Mesenchymal stem cell (in vitro differentiated cells and primary cell): ENCODE measurements around the gene PLPPR1. TPM values are rescaled to one million over a fixed set of nuclear protein-coding genes. Genes with fewer than 3 reads are reported as not detected.

Source experiments
- DNase-seq: peaks from one replicate; pipeline ENCODE4 v3.0.0-alpha.2; 2013
- H2AFZ ChIP-seq: one replicate; pipeline ENCODE4 v1.6.1; 2013; ENCODE audit warnings: low read depth, mild to moderate bottlenecking, control low read depth, inconsistent platforms, low read length, moderate library complexity
- H2AK5ac ChIP-seq: 2 replicates; pipeline ENCODE4 v1.6.1; 2013; ENCODE audit warnings: low read length, moderate library complexity, mild to moderate bottlenecking, inconsistent platforms; ENCODE audit not compliant: severe bottlenecking
- H2BK120ac ChIP-seq: one replicate; pipeline ENCODE4 v1.6.1; 2013; ENCODE audit warnings: low read depth, mild to moderate bottlenecking, inconsistent platforms, low read length, moderate library complexity
- H2BK12ac ChIP-seq, 2 experiments: one replicate each; pipeline ENCODE4 v1.6.1; 2013; ENCODE audit warnings: inconsistent platforms in 2 of 2, low read length in 2 of 2, mild to moderate bottlenecking in 2 of 2, moderate library complexity in 2 of 2, control low read depth in 1 of 2
- H2BK15ac ChIP-seq: one replicate; pipeline ENCODE4 v1.6.1; 2013; ENCODE audit warnings: mild to moderate bottlenecking, low read depth, inconsistent platforms; ENCODE audit not compliant: poor library complexity, severe bottlenecking
- H2BK5ac ChIP-seq: 2 replicates; pipeline ENCODE4 v1.6.1; 2013; ENCODE audit warnings: low read depth, mild to moderate bottlenecking, low read length, control low read depth, inconsistent platforms; ENCODE audit not compliant: poor library complexity, severe bottlenecking
- H3K14ac ChIP-seq, 2 experiments: one replicate each; pipeline ENCODE4 v1.6.1; 2013; ENCODE audit warnings: inconsistent platforms in 2 of 2, low read length in 2 of 2, control low read depth in 1 of 2, mild to moderate bottlenecking in 1 of 2, moderate library complexity in 1 of 2
- H3K18ac ChIP-seq, 2 experiments: one replicate each; pipeline ENCODE4 v1.6.1; 2013; ENCODE audit warnings: inconsistent platforms in 2 of 2, low read length in 2 of 2, control low read depth in 1 of 2, low read depth in 1 of 2, mild to moderate bottlenecking in 1 of 2
- H3K23ac ChIP-seq, 2 experiments: one replicate each; pipeline ENCODE4 v1.6.1; 2013; ENCODE audit warnings: inconsistent platforms in 2 of 2, low read length in 2 of 2, mild to moderate bottlenecking in 2 of 2, moderate library complexity in 2 of 2, control low read depth in 1 of 2
- H3K27ac ChIP-seq: 2 replicates; pipeline ENCODE4 v1.5.1; 2013; ENCODE audit warnings: mild to moderate bottlenecking, moderate library complexity, low read length, control low read depth, inconsistent platforms; ENCODE audit not compliant: poor library complexity, severe bottlenecking
- H3K27me3 ChIP-seq, 2 experiments: 2 replicates each; pipeline versions ENCODE4 v1.6.1 to v1.7.0; 2013; ENCODE audit warnings: low read length in 2 of 2, mild to moderate bottlenecking in 2 of 2, moderate library complexity in 2 of 2, control low read depth in 1 of 2, inconsistent platforms in 1 of 2; ENCODE audit not compliant: control insufficient read depth in 1 of 2, insufficient read depth in 1 of 2
- H3K36me3 ChIP-seq, 2 experiments: 2 replicates each; pipeline versions ENCODE4 v1.6.1 to v1.7.0; 2013; ENCODE audit warnings: low read length in 2 of 2, control low read depth in 1 of 2, inconsistent platforms in 1 of 2, low read depth in 1 of 2, mild to moderate bottlenecking in 1 of 2; ENCODE audit not compliant: insufficient read depth in 2 of 2, control insufficient read depth in 1 of 2
- H3K4ac ChIP-seq, 2 experiments: one replicate each; pipeline ENCODE4 v1.6.1; 2013; ENCODE audit warnings: inconsistent platforms in 2 of 2, low read length in 2 of 2, mild to moderate bottlenecking in 2 of 2, moderate library complexity in 2 of 2, control low read depth in 1 of 2, low read depth in 1 of 2
- H3K4me1 ChIP-seq: 2 replicates; pipeline ENCODE4 v1.6.1; 2013; ENCODE audit warnings: low read depth, low read length, control low read depth; ENCODE audit not compliant: control insufficient read depth, insufficient read depth
- H3K4me2 ChIP-seq: 2 replicates; pipeline ENCODE4 v1.6.1; 2013; ENCODE audit warnings: low read length, mild to moderate bottlenecking, inconsistent platforms; ENCODE audit not compliant: poor library complexity, severe bottlenecking
- H3K4me3 ChIP-seq, 2 experiments: 2 replicates each; pipeline versions ENCODE4 v1.5.1 to v1.7.0; 2013; ENCODE audit warnings: low read length in 2 of 2, mild to moderate bottlenecking in 2 of 2, control low read depth in 1 of 2, low read depth in 1 of 2; ENCODE audit not compliant: insufficient read depth in 1 of 2
- H3K79me1 ChIP-seq: replicated peaks from 2 replicates; pipeline ENCODE4 v1.6.1; 2013; ENCODE audit warnings: mild to moderate bottlenecking, control low read depth, low read length, inconsistent platforms; ENCODE audit not compliant: poor library complexity, severe bottlenecking
- H3K9ac ChIP-seq: 2 replicates; pipeline ENCODE4 v1.7.0; 2013; ENCODE audit warnings: mild to moderate bottlenecking, low read length, moderate library complexity
- H3K9me3 ChIP-seq: 2 replicates; pipeline ENCODE4 v1.7.0; 2013; ENCODE audit warnings: mild to moderate bottlenecking, low read length; ENCODE audit not compliant: control insufficient read depth
- H4K8ac ChIP-seq: one replicate; pipeline ENCODE4 v1.6.1; 2013; ENCODE audit warnings: inconsistent platforms, mild to moderate bottlenecking, low read length, moderate library complexity
- H4K91ac ChIP-seq: one replicate; pipeline ENCODE4 v1.6.1; 2013; ENCODE audit warnings: mild to moderate bottlenecking, low read length, inconsistent platforms
- WGBS: methylation state at CpG from one replicate; pipeline ENCODE4 v1.1.7; 2013; ENCODE audit warnings: mixed read lengths; 5-methylcytosine and 5-hydroxymethylcytosine counted together
- small RNA-seq: library from polyadenylated mRNA; stranded (forward); fragments of <200 nt; extraction: miRNeasy Mini kit (QIAGEN cat#:217004); gene quantifications from one replicate; pipeline ENCODE3, GENCODE V24; 2013; ENCODE audit warnings: low read depth

The PLPPR1 gene

DNA sequence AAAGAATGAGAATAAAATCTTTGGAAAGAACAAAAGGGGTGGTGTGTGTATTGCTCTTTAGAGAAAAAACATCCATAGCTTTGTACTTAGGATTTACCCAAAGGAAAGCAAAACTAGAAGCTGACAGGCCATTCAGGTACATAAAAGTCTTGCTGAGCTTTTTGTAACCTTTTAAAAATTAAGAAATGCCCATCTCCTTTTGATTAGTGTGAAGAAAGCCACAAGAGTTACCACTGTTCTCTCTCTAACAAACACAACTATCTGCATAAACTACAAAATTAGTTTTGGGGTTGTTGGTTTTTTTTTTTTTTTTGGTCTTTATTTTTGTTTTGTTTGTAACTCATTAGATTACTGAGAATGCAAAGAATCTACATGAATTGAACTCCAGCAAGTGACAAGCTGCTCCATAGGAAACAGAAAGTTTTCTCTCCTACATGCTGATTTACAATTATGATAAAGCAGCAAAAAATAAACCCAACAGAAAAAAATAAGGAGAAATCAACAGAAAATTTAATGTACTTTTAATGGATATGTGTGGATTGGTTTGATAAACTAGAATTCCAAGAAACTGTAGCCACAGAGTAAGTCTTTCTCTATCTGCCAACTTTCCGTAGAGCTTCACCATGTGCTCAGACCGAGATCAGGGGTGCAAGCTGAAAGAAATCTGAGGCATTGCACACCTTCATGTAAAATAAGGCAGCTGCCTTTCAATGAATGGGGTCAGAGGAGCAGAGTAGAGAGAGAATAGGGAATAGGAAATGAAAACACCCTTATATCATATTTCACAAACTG lies 344.0 kb downstream of the PLPPR1 start:
- H2BK5ac ChIP-seq, result no peak overlapping the region
- H3K14ac ChIP-seq, result no peak overlapping the region
- no peak overlapping the region for H3K4me2 ChIP-seq
- DNase-seq, result no peak
- no peak overlapping the region for H3K4ac ChIP-seq
- H4K91ac ChIP-seq, result no peak overlapping the region
- H3K4me3 ChIP-seq, result no peak overlapping the region
- H3K79me1 ChIP-seq, result peaks cover 1% of the 10 kb centered on the region
- H3K18ac ChIP-seq, result no peak overlapping the region
- H2AK5ac ChIP-seq, result no peak overlapping the region
- H2BK120ac ChIP-seq, result no peak overlapping the region
- no peak overlapping the region for H3K9ac ChIP-seq
- no peaks in the 10 kb centered on the region for H3K27me3 ChIP-seq
- no peak overlapping the region for H3K23ac ChIP-seq
- no peak overlapping the region for H2BK12ac ChIP-seq
- no peak overlapping the region for H4K8ac ChIP-seq
- peaks cover 3% of the 10 kb centered on the region for H3K4me1 ChIP-seq
- H2AFZ ChIP-seq, result no peak overlapping the region
- H3K36me3 ChIP-seq, result no peaks in the 10 kb centered on the region
- no peak overlapping the region for H3K27ac ChIP-seq
- no peaks in the 10 kb centered on the region for H3K9me3 ChIP-seq
- H2BK15ac ChIP-seq, result no peak overlapping the region
- 88% methylated on average over 2 of the region's 2 CpGs for WGBS

Small RNA genes within 50 kb of the gene (small RNA-seq; reads per million reads assigned to genes)
- gene RF00322, result not detected
